IPS DF 4.7 (cell line): Measurements from ENCODE around the gene PDE7B.
A peak's percentile ranks its signal among the peaks of the same experiment; 100 is the strongest.

Experiments
- DNase-seq: peaks from one replicate; pipeline ENCODE4 v3.0.0-alpha.2; 2013; ENCODE audit warnings: low spot score; ENCODE audit errors: extremely low read depth

Gene PDE7B

GRCh38 chr6:136067731-136068341, 216.3 kb downstream of the PDE7B start:
- DNase-seq: peak; percentile 76

GRCh38 chr6:136069119-136069518, 217.6 kb downstream of the PDE7B start:
- DNase-seq: no peak

GRCh38 chr6:136070815-136071214, 219.3 kb downstream of the PDE7B start:
- no peak for DNase-seq

GRCh38 chr6:136072691-136073090, 221.2 kb downstream of the PDE7B start:
- DNase-seq: no peak

- DNase-seq: no peak
These were observed 221.7 kb downstream of the PDE7B start for GRCh38 chr6:136073216-136073615.

- DNase-seq: no peak
These were observed 225.0 kb downstream of the PDE7B start for GRCh38 chr6:136076496-136076895.

- DNase-seq: no peak
These were observed 226.5 kb downstream of the PDE7B start for GRCh38 chr6:136077834-136078576.

GRCh38 chr6:136079701-136080565, 228.4 kb downstream of the PDE7B start:
- no peak for DNase-seq

GRCh38 chr6:136083540-136083939, 232.0 kb downstream of the PDE7B start:
- no peak for DNase-seq

GRCh38 chr6:136084403-136084802, 232.9 kb downstream of the PDE7B start:
- DNase-seq: no peak

- DNase-seq: no peak
These were observed 234.0 kb downstream of the PDE7B start for GRCh38 chr6:136085370-136086115.

GRCh38 chr6:136086686-136087085, 235.2 kb downstream of the PDE7B start:
- no peak for DNase-seq

GRCh38 chr6:136087986-136088385, 236.5 kb downstream of the PDE7B start:
- DNase-seq: no peak

GRCh38 chr6:136088693-136089092, 237.2 kb downstream of the PDE7B start:
- no peak for DNase-seq

- DNase-seq: no peak
These were observed 238.4 kb downstream of the PDE7B start for GRCh38 chr6:136089876-136090275.

GRCh38 chr6:136090929-136091328, 239.4 kb downstream of the PDE7B start:
- DNase-seq: no peak

GRCh38 chr6:136092897-136093296, 241.4 kb downstream of the PDE7B start:
- DNase-seq: no peak

GRCh38 chr6:136093835-136094234, 242.3 kb downstream of the PDE7B start:
- DNase-seq: no peak

- DNase-seq: no peak
These were observed 243.3 kb downstream of the PDE7B start for GRCh38 chr6:136094812-136095211.

GRCh38 chr6:136095986-136096385, 244.5 kb downstream of the PDE7B start:
- no peak for DNase-seq

- DNase-seq: no peak
These were observed 251.6 kb downstream of the PDE7B start for GRCh38 chr6:136102991-136103688.
